Endodermal cell (in vitro differentiated cells): ENCODE measurements around the gene TMTC2. TPM values are rescaled to one million over a fixed set of nuclear protein-coding genes. Genes with fewer than 3 reads are reported as not detected.
A peak's percentile ranks its signal among the peaks of the same experiment; 100 is the strongest.

Experiments
- DNase-seq: peaks from one replicate; pipeline ENCODE4 v3.0.0-alpha.2; 2017
- H3K27ac ChIP-seq: 2 replicates; pipeline ENCODE4 v1.5.1; 2013; ENCODE audit warnings: mild to moderate bottlenecking, low read depth, low read length, moderate library complexity
- H3K27me3 ChIP-seq: 2 replicates; pipeline ENCODE4 v1.6.1; 2013; ENCODE audit warnings: mild to moderate bottlenecking, low read length, moderate library complexity; ENCODE audit not compliant: insufficient read depth, control insufficient read depth, poor library complexity, severe bottlenecking
- H3K36me3 ChIP-seq: 2 replicates; pipeline ENCODE4 v1.7.0; 2013; ENCODE audit warnings: mild to moderate bottlenecking, low read length, moderate library complexity; ENCODE audit not compliant: control insufficient read depth, insufficient read depth
- H3K4me1 ChIP-seq: one replicate; pipeline ENCODE4 v1.7.0; 2013; ENCODE audit warnings: low read length; ENCODE audit not compliant: control insufficient read depth, insufficient read depth
- H3K4me3 ChIP-seq: 2 replicates; pipeline ENCODE4 v1.5.1; 2013; ENCODE audit warnings: mild to moderate bottlenecking, low read length, moderate library complexity
- H3K9ac ChIP-seq: 2 replicates; pipeline ENCODE4 v1.6.1; 2013; ENCODE audit warnings: mild to moderate bottlenecking, low read length, moderate library complexity; ENCODE audit not compliant: poor library complexity, severe bottlenecking; ENCODE audit errors: extremely low read depth
- H3K9me3 ChIP-seq: 2 replicates; pipeline ENCODE4 v1.6.1; 2013; ENCODE audit warnings: mild to moderate bottlenecking, low read length, moderate library complexity; ENCODE audit not compliant: control insufficient read depth
- H3K27ac Mint-ChIP-seq: 2 replicates; pipeline ENCODE4 v1.8.0; 2020; ENCODE audit warnings: mixed read lengths
- H3K27me3 Mint-ChIP-seq: 2 replicates; pipeline ENCODE4 v1.8.0; 2021; ENCODE audit warnings: mild to moderate bottlenecking, mixed read lengths; ENCODE audit not compliant: insufficient read depth
- H3K36me3 Mint-ChIP-seq: 2 replicates; pipeline ENCODE4 v1.8.0; 2020; ENCODE audit warnings: low read depth, mixed read lengths
- H3K4me1 Mint-ChIP-seq: 2 replicates; pipeline ENCODE4 v1.8.0; 2020; ENCODE audit warnings: mixed read lengths
- H3K4me3 Mint-ChIP-seq: 2 replicates; pipeline ENCODE4 v1.8.0; 2020; ENCODE audit warnings: mild to moderate bottlenecking, moderate library complexity, mixed read lengths
- H3K9me3 Mint-ChIP-seq: 2 replicates; pipeline ENCODE4 v1.8.0; 2020; ENCODE audit warnings: mild to moderate bottlenecking, mixed read lengths
- WGBS, 2 experiments: methylation state at CpG; one replicate each; pipeline versions ENCODE4 v1.1.5 to v1.1.7; 2013; ENCODE audit warnings: missing lambda C conversion rate in 2 of 2, mixed read lengths in 1 of 2; ENCODE audit not compliant: insufficient coverage in 1 of 2, insufficient read length in 1 of 2; 5-methylcytosine and 5-hydroxymethylcytosine counted together
- total RNA-seq, 2 donors: library from RNA; stranded (reverse); fragmentation: NEBNext Ultra II Directional in 1 of 2; extraction: Animal tissue kit (Norgen Biotek cat#: 25700) in 1 of 2; gene quantifications; 2 replicates in 1 of 2; 3 replicates in 1 of 2; pipeline ENCODE4 v1.2.1, GENCODE V29; 2021
- TF ChIP-seq, protein P1 (sequence below): fragments of 200-600 bp; sonication (generic); conservative IDR thresholded peaks from 2 replicates; pipeline ENCODE4 v1.5.0; 2021; ENCODE audit warnings: antibody characterized with exemption, mild to moderate bottlenecking

TMTC2 gene
- total RNA-seq, 2 donors from 2014 or later = 7.2 to 10.8 TPM

DNA sequence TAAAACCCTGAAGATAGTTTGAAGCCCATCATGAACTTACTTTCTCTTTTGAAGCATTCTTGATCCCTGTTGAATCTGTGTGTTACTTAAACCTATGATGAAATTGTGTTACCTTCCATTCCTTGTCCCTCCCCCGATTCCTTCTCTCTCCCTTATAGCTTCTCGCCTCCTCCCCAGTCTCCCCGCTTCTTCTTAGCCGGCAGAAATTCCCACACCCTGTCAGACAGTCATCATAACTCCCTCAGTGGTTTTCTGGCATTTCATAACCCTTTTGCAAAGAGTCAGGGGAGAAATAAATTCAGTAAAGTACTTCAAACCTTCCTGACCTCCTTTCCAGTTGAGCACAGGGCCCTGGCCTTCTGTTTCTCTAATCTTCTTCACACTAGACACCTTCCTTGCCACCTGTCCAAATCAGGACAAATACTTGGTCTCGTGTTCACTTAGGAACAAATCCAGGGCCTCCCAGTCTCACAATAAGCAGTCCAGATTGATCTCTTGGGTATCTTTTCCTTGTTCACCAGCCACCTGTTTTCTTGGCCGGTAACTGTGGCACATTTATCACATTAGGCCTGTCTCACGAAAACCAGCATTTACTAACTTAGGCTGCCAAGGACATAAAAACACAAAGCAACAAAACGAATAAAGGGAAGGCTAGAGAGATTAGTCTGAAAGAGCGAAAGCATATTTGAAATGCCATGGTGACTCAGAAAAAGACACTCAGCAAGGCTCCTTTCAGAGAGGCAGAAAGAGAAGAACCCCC is 355.9 kb downstream of the TMTC2 start:
- H3K4me3 Mint-ChIP-seq = no peak overlapping the region
- no peak overlapping the region for H3K4me3 ChIP-seq
- WGBS, 2 experiments = 61 to 70% methylated on average over 5 to 9 of the region's 9 CpGs
- H3K36me3 ChIP-seq = no peaks in the 10 kb centered on the region
- TF ChIP-seq, protein P1, sequence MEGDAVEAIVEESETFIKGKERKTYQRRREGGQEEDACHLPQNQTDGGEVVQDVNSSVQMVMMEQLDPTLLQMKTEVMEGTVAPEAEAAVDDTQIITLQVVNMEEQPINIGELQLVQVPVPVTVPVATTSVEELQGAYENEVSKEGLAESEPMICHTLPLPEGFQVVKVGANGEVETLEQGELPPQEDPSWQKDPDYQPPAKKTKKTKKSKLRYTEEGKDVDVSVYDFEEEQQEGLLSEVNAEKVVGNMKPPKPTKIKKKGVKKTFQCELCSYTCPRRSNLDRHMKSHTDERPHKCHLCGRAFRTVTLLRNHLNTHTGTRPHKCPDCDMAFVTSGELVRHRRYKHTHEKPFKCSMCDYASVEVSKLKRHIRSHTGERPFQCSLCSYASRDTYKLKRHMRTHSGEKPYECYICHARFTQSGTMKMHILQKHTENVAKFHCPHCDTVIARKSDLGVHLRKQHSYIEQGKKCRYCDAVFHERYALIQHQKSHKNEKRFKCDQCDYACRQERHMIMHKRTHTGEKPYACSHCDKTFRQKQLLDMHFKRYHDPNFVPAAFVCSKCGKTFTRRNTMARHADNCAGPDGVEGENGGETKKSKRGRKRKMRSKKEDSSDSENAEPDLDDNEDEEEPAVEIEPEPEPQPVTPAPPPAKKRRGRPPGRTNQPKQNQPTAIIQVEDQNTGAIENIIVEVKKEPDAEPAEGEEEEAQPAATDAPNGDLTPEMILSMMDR = no peak
- H3K9ac ChIP-seq = no peak overlapping the region
- peak overlapping the region; percentile 74 for H3K27ac ChIP-seq
- H3K27me3 ChIP-seq = no peaks in the 10 kb centered on the region
- H3K4me1 Mint-ChIP-seq = peaks cover 17% of the 10 kb centered on the region
- H3K9me3 ChIP-seq = no peaks in the 10 kb centered on the region
- H3K27ac Mint-ChIP-seq = peak overlapping the region; percentile 56
- H3K27me3 Mint-ChIP-seq = no peaks in the 10 kb centered on the region
- peak; percentile 58 for DNase-seq
- no peaks in the 10 kb centered on the region for H3K36me3 Mint-ChIP-seq
- H3K4me1 ChIP-seq = peaks cover 10% of the 10 kb centered on the region
- H3K9me3 Mint-ChIP-seq = no peaks in the 10 kb centered on the region

DNA sequence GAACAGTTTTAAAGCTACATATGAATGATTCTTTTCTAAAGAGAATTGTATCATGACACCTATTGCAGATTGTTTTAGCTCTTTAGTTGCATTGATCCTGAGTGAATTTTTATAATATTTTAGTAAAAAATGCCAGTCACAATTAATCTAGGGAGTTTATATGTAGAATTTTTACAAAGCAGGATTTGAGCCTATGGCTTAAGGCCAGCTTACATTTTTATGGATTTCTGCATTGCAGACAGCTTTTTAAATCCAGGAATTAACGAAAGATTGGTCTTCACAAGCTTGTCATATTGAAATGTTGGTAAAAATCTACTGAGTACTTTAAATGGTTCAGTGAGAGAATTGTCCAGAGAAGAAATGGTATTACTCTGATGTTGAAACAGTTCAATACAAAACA is 358.0 kb downstream of the TMTC2 start:
- H3K9me3 Mint-ChIP-seq = peaks cover 2% of the 10 kb centered on the region
- 94 to 100% methylated on average over 1 of the region's 1 CpG for WGBS, 2 experiments
- no peaks in the 10 kb centered on the region for H3K27me3 Mint-ChIP-seq
- H3K27ac Mint-ChIP-seq = no peak overlapping the region
- no peaks in the 10 kb centered on the region for H3K36me3 Mint-ChIP-seq
- H3K9ac ChIP-seq = no peak overlapping the region
- no peaks in the 10 kb centered on the region for H3K27me3 ChIP-seq
- DNase-seq = no peak
- no peak overlapping the region for H3K27ac ChIP-seq
- H3K4me3 Mint-ChIP-seq = no peak overlapping the region
- no peaks in the 10 kb centered on the region for H3K36me3 ChIP-seq
- TF ChIP-seq, protein P1 = no peak
- H3K4me1 Mint-ChIP-seq = peaks cover 17% of the 10 kb centered on the region
- H3K4me3 ChIP-seq = no peak overlapping the region
- peaks cover 4% of the 10 kb centered on the region for H3K9me3 ChIP-seq
- peaks cover 10% of the 10 kb centered on the region for H3K4me1 ChIP-seq

DNA sequence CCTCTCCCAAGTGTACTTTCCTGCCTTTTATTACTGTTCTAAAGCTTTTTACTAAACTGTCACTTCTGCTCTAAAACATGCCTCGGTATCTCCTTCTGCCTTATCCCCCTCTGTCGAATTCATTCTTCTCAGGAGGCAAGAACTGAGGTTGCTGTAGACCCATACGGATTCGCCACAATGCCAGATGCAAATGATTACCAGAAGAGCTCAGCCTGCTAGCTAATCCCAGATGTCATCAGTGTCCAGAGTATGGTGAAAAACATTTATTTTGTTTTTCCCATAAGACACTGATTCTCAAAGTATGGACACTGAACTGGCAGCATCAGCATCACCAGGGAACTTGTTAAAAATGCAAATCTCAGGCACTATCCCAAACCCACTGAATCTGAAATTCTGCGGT is 359.3 kb downstream of the TMTC2 start:
- H3K4me3 ChIP-seq = no peak overlapping the region
- Mint-ChIP-seq H3K27ac (no peak overlapping the region), H3K27me3 (no peaks in the 10 kb centered on the region), H3K4me3 (no peak overlapping the region), H3K36me3 (no peaks in the 10 kb centered on the region), H3K4me1 (peaks cover 17% of the 10 kb centered on the region), H3K9me3 (peaks cover 2% of the 10 kb centered on the region)
- H3K27ac ChIP-seq = no peak overlapping the region
- peaks cover 4% of the 10 kb centered on the region for H3K9me3 ChIP-seq
- peaks cover 10% of the 10 kb centered on the region for H3K4me1 ChIP-seq
- no peak overlapping the region for H3K9ac ChIP-seq
- no peaks in the 10 kb centered on the region for H3K36me3 ChIP-seq
- TF ChIP-seq, protein P1 = no peak
- 94 to 95% methylated on average over 4 to 5 of the region's 5 CpGs for WGBS, 2 experiments
- no peak for DNase-seq
- H3K27me3 ChIP-seq = no peaks in the 10 kb centered on the region
